ENCODE results near the gene CCDC60.

The CCDC60 gene

GRCh38 chr12:119546340-119546739, 211.8 kb downstream of the CCDC60 start:
- no peak for DNase-seq

GRCh38 chr12:119547001-119547400, 212.5 kb downstream of the CCDC60 start:
- DNase-seq = no peak

- no peak for DNase-seq
Observed at GRCh38 chr12:119556854-119557253, 222.3 kb downstream of the CCDC60 start.

GRCh38 chr12:119565404-119565803, 230.9 kb downstream of the CCDC60 start:
- no peak for DNase-seq

GRCh38 chr12:119570771-119571170, 236.2 kb downstream of the CCDC60 start:
- DNase-seq = no peak

- DNase-seq = no peak
Observed at GRCh38 chr12:119573086-119573485, 238.6 kb downstream of the CCDC60 start.

GRCh38 chr12:119574255-119574654, 239.7 kb downstream of the CCDC60 start:
- DNase-seq = no peak

GRCh38 chr12:119576118-119576810, 241.7 kb downstream of the CCDC60 start:
- DNase-seq = no peak

- no peak for DNase-seq
Observed at GRCh38 chr12:119576915-119577314, 242.4 kb downstream of the CCDC60 start.

- DNase-seq = no peak
Observed at GRCh38 chr12:119578112-119578511, 243.6 kb downstream of the CCDC60 start.

- DNase-seq = peak; percentile 19
Observed at GRCh38 chr12:119589097-119589496, 254.6 kb downstream of the CCDC60 start.

- no peak for DNase-seq
Observed at GRCh38 chr12:119589634-119590033, 255.1 kb downstream of the CCDC60 start.

Data from hematopoietic multipotent progenitor cell treated with erythropoietin and hydrocortisone succinate and interleukin-3 and kit ligand, for 4 days (in vitro differentiated cells).